Lower leg skin (tissue), 3 donors: ENCODE results near the gene CYS1.
"Not testable (repeated sequence)": the region's sequence is repeated elsewhere in the genome, so short reads cannot be mapped to it uniquely, and the experiment has no call there.

Experiments
- POLR2A ChIP-seq, 2 donors: fragments of 450-650 bp; IDR thresholded peaks; one replicate each; pipeline ENCODE4 v1.6.1; 2016 to 2017; ENCODE audit warnings: antibody characterized with exemption in 2 of 2, mild to moderate bottlenecking in 1 of 2, moderate library complexity in 1 of 2
- TF ChIP-seq, protein P1 (sequence below), 3 donors: fragments of 450-650 bp; IDR thresholded peaks; one replicate each; pipeline ENCODE4 v1.5.1; 2016; ENCODE audit warnings: antibody characterized with exemption in 3 of 3, mild to moderate bottlenecking in 3 of 3, moderate library complexity in 2 of 3

DNA sequence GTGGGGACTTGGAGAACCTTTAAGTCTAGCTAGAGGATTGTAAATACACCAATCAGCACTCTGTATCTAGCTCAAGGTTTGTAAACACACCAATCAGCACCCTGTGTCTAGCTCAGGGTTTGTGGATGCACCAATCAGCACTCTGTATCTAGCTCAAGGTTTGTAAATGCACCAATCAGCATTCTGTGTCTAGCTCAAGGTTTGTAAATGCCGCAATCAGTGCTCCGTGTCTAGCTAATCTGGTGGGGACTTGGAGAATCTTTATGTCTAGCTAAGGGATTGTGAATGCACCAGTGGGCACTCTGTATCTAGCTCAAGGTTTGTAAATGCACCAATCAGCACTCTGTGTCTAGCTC is 11.7 kb upstream of the CYS1 start:
- TF ChIP-seq, protein P1, sequence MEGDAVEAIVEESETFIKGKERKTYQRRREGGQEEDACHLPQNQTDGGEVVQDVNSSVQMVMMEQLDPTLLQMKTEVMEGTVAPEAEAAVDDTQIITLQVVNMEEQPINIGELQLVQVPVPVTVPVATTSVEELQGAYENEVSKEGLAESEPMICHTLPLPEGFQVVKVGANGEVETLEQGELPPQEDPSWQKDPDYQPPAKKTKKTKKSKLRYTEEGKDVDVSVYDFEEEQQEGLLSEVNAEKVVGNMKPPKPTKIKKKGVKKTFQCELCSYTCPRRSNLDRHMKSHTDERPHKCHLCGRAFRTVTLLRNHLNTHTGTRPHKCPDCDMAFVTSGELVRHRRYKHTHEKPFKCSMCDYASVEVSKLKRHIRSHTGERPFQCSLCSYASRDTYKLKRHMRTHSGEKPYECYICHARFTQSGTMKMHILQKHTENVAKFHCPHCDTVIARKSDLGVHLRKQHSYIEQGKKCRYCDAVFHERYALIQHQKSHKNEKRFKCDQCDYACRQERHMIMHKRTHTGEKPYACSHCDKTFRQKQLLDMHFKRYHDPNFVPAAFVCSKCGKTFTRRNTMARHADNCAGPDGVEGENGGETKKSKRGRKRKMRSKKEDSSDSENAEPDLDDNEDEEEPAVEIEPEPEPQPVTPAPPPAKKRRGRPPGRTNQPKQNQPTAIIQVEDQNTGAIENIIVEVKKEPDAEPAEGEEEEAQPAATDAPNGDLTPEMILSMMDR (IDR thresholded peaks at IDR 0.05), result not testable (repeated sequence)
- not testable (repeated sequence) for TF ChIP-seq POLR2A (IDR thresholded peaks at IDR 0.05)
